Spleen (tissue), 7 donors: ENCODE results near the gene PXDN.

Experiments used
- POLR2A ChIP-seq, 3 donors: fragments of 450-650 bp; IDR thresholded peaks; one replicate each; pipeline ENCODE4 v1.5.1; 2017; ENCODE audit warnings: antibody characterized with exemption in 3 of 3, mild to moderate bottlenecking in 1 of 3
- TF ChIP-seq, protein P1 (sequence below), 11 experiments: fragments of 200-600 bp in 7 of 11; fragments of 450-650 bp in 4 of 11; sonication (generic) in 4 of 11; IDR thresholded peaks in 8 of 11; conservative IDR thresholded peaks in 3 of 11; 1 replicate in 7 of 11; 2 replicates in 4 of 11; pipeline versions ENCODE4 v1.4.0 to v1.8.0; 2016 to 2021; ENCODE audit warnings: antibody characterized with exemption in 11 of 11, inconsistent platforms in 4 of 11, mild to moderate bottlenecking in 1 of 11
- donor health status: DM: no; HTN: no; CAD: no; lungs with moderate emphysema.
- donor health status: DM: no; HTN: no; CAD: no.
- donor health status: DM: no; HTN: no; CAD: no.

DNA sequence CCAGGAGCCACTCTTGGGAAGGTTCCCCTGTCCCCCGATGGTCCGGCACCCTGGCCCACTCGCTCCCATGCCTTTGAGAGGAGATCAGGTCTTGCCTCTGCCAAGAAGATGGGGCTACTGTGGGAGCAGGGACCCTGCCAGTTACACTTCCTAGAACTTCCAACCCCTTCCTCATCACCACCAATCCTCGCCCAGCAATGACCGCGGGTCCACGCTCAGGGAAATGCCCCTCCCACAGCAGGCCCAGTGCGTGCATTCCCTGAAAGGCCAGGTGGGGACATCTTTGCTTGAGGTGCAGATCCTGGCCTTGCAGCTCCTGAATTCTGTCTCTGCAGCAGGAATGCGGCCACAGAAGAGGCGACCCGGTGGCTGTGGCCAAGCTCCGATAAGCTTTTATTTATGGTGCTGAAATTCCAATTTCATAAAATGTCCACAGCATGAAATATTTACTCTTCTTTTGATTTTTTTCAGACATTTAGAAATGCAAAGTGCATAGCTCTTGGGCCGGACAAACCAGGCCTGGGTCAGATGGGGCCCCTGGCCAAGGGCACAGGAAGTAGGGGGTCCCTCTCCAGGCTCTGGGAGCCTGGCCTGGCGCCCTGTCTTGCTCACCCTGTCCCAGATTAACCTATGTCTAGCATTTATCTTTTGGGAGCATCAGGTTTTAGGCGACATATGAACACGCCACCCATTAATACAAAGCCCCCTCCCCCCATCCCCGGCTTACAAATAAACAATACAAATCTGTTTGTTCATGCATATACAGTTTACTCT lies 29.8 kb downstream of the PXDN start:
- TF ChIP-seq, protein P1, sequence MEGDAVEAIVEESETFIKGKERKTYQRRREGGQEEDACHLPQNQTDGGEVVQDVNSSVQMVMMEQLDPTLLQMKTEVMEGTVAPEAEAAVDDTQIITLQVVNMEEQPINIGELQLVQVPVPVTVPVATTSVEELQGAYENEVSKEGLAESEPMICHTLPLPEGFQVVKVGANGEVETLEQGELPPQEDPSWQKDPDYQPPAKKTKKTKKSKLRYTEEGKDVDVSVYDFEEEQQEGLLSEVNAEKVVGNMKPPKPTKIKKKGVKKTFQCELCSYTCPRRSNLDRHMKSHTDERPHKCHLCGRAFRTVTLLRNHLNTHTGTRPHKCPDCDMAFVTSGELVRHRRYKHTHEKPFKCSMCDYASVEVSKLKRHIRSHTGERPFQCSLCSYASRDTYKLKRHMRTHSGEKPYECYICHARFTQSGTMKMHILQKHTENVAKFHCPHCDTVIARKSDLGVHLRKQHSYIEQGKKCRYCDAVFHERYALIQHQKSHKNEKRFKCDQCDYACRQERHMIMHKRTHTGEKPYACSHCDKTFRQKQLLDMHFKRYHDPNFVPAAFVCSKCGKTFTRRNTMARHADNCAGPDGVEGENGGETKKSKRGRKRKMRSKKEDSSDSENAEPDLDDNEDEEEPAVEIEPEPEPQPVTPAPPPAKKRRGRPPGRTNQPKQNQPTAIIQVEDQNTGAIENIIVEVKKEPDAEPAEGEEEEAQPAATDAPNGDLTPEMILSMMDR (IDR thresholded peaks at IDR 0.05 in 8 of 11, conservative IDR thresholded peaks at IDR 0.05 in 3 of 11) = no peak
- TF ChIP-seq POLR2A (IDR thresholded peaks at IDR 0.05) = no peak
